Right ventricle myocardium inferior (tissue), 1 donor: Measurements from ENCODE around the gene CHMP3. TPM values are rescaled to one million over a fixed set of nuclear protein-coding genes. Genes with fewer than 3 reads are reported as not detected.

ENCODE experiments used
- ATAC-seq: fragments of 200-7000 bp; cut with Tn5 transposase; one replicate; pipeline ENCODE4 v1.9.1; 2020; ENCODE audit warnings: mild to moderate bottlenecking, moderate library complexity
- DNase-seq: peaks from one replicate; pipeline ENCODE4 v3.0.0; 2021; ENCODE audit errors: missing footprints
- intact Hi-C: fragments of 100-400 bp; cut with DNase I; formaldehyde crosslinking; loops from one replicate; pipeline ENCODE4 v1.11.0; 2022
- total RNA-seq: library from RNA; stranded (reverse); fragmentation: NEBNext Ultra II Directional; extraction: Animal tissue kit (Norgen Biotek cat#: 25700); gene quantifications from one replicate; pipeline ENCODE4 v1.2.1, GENCODE V29; 2021
- donor health status: DM: no; HTN: yes; CAD: no; lungs with severe emphysema.

CHMP3 gene
- total RNA-seq, 1 donor from 2014 or later: 171 TPM

- intact Hi-C loops: loop anchor here (5.0 kb wide), 1 partner anchor 43 kb away; the partner anchor contains the start of gene KDM3A
- no peak for ATAC-seq
Observed at GRCh38 chr2:86485103-86485502, 78.1 kb downstream of the CHMP3 start.

DNA sequence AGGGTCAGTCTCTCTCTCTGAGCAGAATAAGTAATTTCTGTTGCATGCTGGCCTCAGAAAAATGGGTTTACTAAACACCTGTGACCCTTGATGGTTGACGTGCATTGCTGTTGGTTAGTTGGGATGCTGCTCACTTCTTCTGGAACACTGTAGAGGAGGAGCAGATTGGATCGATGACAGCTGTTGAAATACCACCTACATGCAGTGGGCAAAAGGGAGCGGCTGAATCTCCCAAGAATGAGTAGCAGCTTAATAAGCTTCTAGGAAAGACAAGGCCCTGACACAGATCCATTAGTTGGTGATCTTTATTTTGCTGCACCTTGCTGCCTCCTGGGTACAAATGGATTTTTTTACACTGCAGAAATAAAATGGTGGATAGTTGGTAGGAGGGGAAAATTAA lies 78.9 kb downstream of the CHMP3 start:
- ATAC-seq (no peak), DNase-seq (no peak)
- intact Hi-C loops: no loop called here

More at GRCh38 chr2:86485103-86485502, 78.1 kb downstream of the CHMP3 start:
- no peak for DNase-seq

DNA sequence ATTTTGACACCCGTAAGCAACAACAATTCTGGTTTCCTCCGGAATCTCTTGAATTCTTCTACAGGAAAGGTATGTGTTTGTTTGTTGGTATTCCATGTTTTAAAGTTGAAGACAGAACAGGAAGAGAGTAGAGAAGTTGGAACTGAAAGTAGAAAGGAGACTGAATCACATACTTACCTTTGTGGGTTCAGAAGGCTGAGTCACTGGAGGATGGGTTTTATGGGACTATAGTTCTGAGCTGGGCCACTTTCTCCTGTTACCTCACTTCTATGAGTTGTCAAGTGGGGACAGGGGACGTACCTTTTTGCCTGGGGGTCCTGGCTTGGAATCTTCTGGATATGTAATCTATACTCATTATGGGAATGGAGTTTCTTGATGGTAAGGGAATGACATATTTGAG lies 81.2 kb downstream of the CHMP3 start:
- intact Hi-C loops: no loop called here
- no peak for DNase-seq
- ATAC-seq: no peak

GRCh38 chr2:86480105-86480504 lies 83.1 kb downstream of the CHMP3 start:
- DNase-seq (peak; percentile 71), ATAC-seq (peak; percentile 83)

GRCh38 chr2:86477349-86477748 lies 85.9 kb downstream of the CHMP3 start:
- no peak for ATAC-seq

More at GRCh38 chr2:86480105-86480504, 83.1 kb downstream of the CHMP3 start:
- intact Hi-C loops: no loop called here

DNA sequence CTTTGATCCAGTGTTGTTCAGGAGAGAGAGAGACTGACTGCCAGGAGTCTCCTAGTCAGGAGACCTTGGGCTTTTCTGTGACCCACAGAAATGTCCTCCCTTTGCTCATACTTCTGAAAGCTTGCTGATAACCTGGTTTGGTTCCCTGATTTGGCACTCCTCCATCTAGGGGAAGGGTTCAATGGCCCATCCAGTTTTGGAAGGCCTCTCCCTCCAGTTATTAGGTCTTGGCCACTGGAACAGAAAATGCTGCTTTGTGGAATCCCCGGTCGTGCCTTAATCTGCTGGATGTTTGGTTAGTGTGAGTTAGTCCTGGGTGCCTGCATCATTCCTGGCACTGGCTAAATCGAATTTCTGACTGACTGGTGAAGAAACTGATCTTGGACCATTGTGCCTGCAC lies 86.3 kb downstream of the CHMP3 start:
- intact Hi-C loops: no loop called here
- ATAC-seq (no peak), DNase-seq (no peak)

More at GRCh38 chr2:86477349-86477748, 85.9 kb downstream of the CHMP3 start:
- intact Hi-C loops: no loop called here
- DNase-seq: no peak

GRCh38 chr2:86476092-86476491 lies 87.2 kb downstream of the CHMP3 start:
- ATAC-seq: no peak
- intact Hi-C loops: no loop called here
- DNase-seq: no peak

- ATAC-seq (no peak), DNase-seq (no peak)
- intact Hi-C loops: no loop called here
Observed at GRCh38 chr2:86471637-86472036, 91.6 kb downstream of the CHMP3 start.

- intact Hi-C loops: no loop called here
- DNase-seq: no peak
- ATAC-seq: no peak
Observed at GRCh38 chr2:86470890-86471289, 92.4 kb downstream of the CHMP3 start.

DNA sequence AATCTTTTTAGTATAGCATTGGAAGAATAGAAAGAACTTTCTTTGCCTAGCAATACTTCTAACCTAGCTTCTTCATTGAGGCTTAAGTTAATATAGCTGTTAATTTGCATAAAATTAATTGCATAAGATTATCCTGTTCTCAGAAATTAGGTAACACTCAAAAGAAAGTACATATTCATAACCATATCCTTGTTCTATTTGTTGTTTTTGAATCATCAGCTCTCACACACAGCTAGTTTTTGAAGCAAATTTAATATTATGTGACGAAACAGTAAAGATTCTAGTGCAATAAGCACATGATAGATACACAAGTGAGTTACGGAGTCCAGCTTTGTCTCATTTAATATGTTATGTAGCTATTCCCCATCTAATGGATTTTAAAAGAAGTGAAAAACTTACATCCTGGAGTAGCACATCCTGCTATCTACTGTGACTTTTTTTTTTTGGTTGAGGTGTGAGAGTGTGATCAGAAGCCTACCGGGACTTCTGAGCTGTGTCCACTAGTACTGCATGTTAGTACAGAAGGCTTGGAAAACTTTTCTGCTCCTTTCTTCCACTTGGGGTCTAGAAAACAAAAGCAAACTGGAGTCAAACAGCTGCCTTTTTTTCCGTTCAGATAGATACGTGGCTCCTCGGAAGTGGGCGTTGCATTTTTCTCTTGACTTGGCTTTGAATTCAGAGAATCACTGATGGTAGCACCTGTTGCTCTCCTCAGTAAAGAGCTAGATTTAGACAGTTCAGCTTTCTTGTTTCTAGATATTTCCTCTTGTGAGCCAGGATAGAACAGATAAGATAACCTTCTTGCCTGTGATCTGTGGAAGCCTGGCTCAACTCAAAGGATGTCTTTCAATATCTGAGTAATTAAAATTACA lies 94.8 kb downstream of the CHMP3 start:
- intact Hi-C loops: no loop called here
- ATAC-seq (no peak), DNase-seq (no peak)

DNA sequence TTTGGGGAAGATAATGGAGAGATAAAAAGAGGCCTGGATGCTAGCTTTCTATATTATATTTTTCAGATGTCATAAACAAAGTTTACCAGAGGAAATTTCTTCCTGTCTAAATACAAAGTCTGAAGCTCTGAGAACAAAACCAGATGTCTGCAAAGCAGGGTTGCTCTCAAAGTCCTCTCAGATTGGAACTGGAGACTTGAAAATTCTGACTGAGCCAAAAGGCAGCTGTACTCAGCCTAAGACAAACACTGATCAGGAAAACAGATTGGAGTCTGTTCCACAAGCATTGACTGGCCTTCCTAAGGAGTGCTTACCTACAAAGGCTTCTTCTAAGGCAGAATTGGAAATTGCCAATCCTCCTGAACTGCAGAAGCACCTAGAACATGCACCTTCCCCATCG lies 96.9 kb downstream of the CHMP3 start:
- intact Hi-C loops: no loop called here
- no peak for ATAC-seq
- DNase-seq: no peak

GRCh38 chr2:86464652-86465051 lies 98.6 kb downstream of the CHMP3 start:
- ATAC-seq (peak; percentile 71), DNase-seq (no peak)
- intact Hi-C loops: no loop called here

GRCh38 chr2:86461042-86461743 lies 102.0 kb downstream of the CHMP3 start:
- DNase-seq (no peak), ATAC-seq (no peak)
- intact Hi-C loops: no loop called here

DNA sequence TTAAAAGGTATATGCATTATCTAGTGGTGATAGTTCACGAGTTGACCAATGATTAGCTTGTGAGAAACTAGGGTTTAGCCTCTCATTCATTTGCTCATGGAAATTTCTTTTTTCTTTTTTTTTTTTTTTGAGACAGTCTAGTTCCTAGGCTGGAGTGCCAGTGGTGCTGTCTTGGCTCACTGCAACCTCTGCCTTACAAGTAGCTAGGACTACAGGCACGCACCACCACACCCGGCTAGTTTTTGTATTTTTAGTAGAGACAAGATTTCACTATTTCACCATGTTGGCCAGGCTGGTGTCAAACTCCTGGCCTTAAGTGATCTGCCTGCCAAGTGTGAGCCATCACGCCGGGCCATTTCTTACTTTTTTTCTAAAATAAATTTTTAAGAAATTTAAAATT lies 108.1 kb downstream of the CHMP3 start:
- DNase-seq: no peak
- ATAC-seq: no peak
- intact Hi-C loops: no loop called here

DNA sequence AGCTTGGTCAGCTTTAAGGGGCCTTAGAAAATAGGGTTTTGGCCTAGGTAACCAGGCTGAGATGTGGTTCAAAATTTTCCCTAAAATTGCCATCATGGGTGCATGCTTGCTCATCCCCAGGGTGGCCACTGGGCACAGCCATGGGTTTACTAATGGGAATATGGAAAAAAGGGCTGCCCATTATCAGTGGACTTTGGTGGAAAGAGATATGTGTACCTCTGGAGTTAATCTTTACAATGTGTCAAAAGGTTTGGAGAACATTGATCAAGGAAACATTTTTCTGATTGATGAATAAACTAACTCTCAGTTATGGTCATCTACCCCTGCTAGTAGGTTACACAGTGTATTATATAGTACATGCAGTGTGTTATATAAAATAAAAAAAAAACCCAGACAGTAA lies 109.0 kb downstream of the CHMP3 start:
- intact Hi-C loops: no loop called here

DNA sequence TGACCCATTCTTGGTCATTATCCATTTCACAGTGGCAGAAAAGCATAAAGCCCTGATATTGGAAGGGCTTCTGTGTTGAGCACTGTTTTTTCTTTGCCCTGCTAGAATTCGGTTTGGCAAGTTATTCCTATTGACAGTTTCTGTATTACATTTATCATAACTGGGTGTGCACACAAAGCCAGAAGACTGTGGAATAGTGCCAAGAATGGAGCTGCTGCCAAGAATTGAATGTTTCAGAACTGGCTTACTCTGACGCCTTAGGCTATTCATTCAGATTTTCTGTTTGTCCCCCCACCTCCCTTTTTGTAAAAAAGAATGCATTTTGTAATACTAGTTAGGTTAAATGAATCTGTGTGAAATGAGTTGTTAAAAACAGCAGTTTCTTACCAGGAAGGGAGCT lies 109.4 kb downstream of the CHMP3 start:
- ATAC-seq (peak; percentile 78), DNase-seq (no peak)
- intact Hi-C loops: no loop called here

More for the DNA sequence above, 109.0 kb downstream of the CHMP3 start:
- ATAC-seq: no peak
- no peak for DNase-seq
